ENCODE measurements around the gene THRAP3. TPM values are rescaled to one million over a fixed set of nuclear protein-coding genes. Genes with fewer than 3 reads are reported as not detected.

THRAP3 gene
- total and polyA plus RNA-seq, 9 of the 15 experiments (the other 6 are each of a cell fraction or from before 2014, with no cell fraction given) = 66.2 to 135 (median 113) TPM

- TF ChIP-seq BCLAF1 (IDR thresholded peaks at IDR 0.05; ENCODE audit: borderline replicate concordance in 1 of 2, control insufficient read depth in 1 of 2, low read depth in 2 of 2, low read length in 1 of 2) (no peak), STAT5B (CRISPR knock-in tag; IDR thresholded peaks at IDR 0.05) (no peak), ZKSCAN3 (CRISPR knock-in tag; IDR thresholded peaks at IDR 0.05) (no peak), ZNF143 (CRISPR knock-in tag; IDR thresholded peaks at IDR 0.05) (no peak), SAFB2 (IDR thresholded peaks at IDR 0.05; ENCODE audit: borderline replicate concordance, low read depth, low read length, severe bottlenecking) (no peak), ELF1 (tag; IDR thresholded peaks at IDR 0.05) (no peak), KAT8 (IDR thresholded peaks at IDR 0.05; ENCODE audit: low read depth) (0 out of 2 replicates have a peak, but pooled peaks have one; percentile 24), C11orf30 (IDR thresholded peaks at IDR 0.05; ENCODE audit: low read depth) (no peak), OTX1 (CRISPR knock-in tag; IDR thresholded peaks at IDR 0.05) (peak; percentile 90), ZMIZ1 (IDR thresholded peaks at IDR 0.05; ENCODE audit: low read depth in 2 of 2, low read length in 2 of 2) (no peak), ILK (tag; IDR thresholded peaks at IDR 0.05; ENCODE audit: borderline replicate concordance, low read depth) (no peak), ZFP36 (IDR thresholded peaks at IDR 0.05; ENCODE audit: low read depth, low read length, partially characterized antibody) (peak; percentile 61), ASH1L (IDR thresholded peaks at IDR 0.05; ENCODE audit: borderline replicate concordance, low read depth, partially characterized antibody) (no peak), NCOA2 (IDR thresholded peaks at IDR 0.05; ENCODE audit: partially characterized antibody in 2 of 2) (no peak), MXI1 (IDR thresholded peaks at IDR 0.05; ENCODE audit: low read depth, low read length) (no peak), BACH1 (tag; IDR thresholded peaks at IDR 0.05) (no peak; the same call in 1 of the 2 replicates), CBX5 (IDR thresholded peaks at IDR 0.05; ENCODE audit: borderline replicate concordance, low read depth) (no peak)
- TF ChIP-seq, protein P1, sequence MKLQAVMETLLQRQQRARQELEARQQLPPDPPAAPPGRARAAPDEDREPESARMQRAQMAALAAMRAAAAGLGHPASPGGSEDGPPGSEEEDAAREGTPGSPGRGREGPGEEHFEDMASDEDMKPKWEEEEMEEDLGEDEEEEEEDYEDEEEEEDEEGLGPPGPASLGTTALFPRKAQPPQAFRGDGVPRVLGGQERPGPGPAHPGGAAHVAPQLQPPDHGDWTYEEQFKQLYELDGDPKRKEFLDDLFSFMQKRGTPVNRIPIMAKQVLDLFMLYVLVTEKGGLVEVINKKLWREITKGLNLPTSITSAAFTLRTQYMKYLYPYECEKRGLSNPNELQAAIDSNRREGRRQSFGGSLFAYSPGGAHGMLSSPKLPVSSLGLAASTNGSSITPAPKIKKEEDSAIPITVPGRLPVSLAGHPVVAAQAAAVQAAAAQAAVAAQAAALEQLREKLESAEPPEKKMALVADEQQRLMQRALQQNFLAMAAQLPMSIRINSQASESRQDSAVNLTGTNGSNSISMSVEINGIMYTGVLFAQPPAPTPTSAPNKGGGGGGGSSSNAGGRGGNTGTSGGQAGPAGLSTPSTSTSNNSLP (IDR thresholded peaks at IDR 0.05; ENCODE audit: borderline replicate concordance, low read depth, low read length) = no peak
- TF ChIP-seq, protein P2, sequence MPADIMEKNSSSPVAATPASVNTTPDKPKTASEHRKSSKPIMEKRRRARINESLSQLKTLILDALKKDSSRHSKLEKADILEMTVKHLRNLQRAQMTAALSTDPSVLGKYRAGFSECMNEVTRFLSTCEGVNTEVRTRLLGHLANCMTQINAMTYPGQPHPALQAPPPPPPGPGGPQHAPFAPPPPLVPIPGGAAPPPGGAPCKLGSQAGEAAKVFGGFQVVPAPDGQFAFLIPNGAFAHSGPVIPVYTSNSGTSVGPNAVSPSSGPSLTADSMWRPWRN (IDR thresholded peaks at IDR 0.05; ENCODE audit: low read depth) = no peak
Measured at GRCh38 chr1:36223381-36223995, 755 bp upstream of the THRAP3 start (continued).

Data from K562 (cell line).